Left ventricle myocardium inferior (tissue), 1 donor: ENCODE results near the gene DENND4A. TPM values are rescaled to one million over a fixed set of nuclear protein-coding genes. Genes with fewer than 3 reads are reported as not detected.
A peak's percentile ranks its signal among the peaks of the same experiment; 100 is the strongest.
"Not testable (repeated sequence)": the region's sequence is repeated elsewhere in the genome, so short reads cannot be mapped to it uniquely, and the experiment has no call there.

Source experiments
- DNase-seq: peaks from one replicate; pipeline ENCODE4 v3.0.0-alpha.2; 2020
- H3K27ac ChIP-seq: fragments of 200-600 bp; replicated peaks from 2 replicates; pipeline ENCODE4 v1.8.0; 2021
- H3K27me3 ChIP-seq: fragments of 200-600 bp; 2 replicates; pipeline ENCODE4 v1.8.0; 2021; ENCODE audit warnings: low read depth
- H3K36me3 ChIP-seq: fragments of 200-600 bp; 2 replicates; pipeline ENCODE4 v1.8.0; 2021
- H3K4me1 ChIP-seq: fragments of 200-600 bp; 2 replicates; pipeline ENCODE4 v1.8.0; 2021
- H3K4me3 ChIP-seq: fragments of 200-600 bp; 2 replicates; pipeline ENCODE4 v1.8.0; 2021; ENCODE audit warnings: mild to moderate bottlenecking, moderate library complexity
- H3K9me3 ChIP-seq: fragments of 200-600 bp; replicated peaks from 2 replicates; pipeline ENCODE4 v1.8.0; 2021
- CTCF ChIP-seq: fragments of 200-600 bp; IDR thresholded peaks from 2 replicates; pipeline ENCODE4 v1.8.0; 2021; ENCODE audit warnings: antibody characterized with exemption, mild to moderate bottlenecking, borderline replicate concordance
- intact Hi-C: fragments of 100-400 bp; cut with micrococcal nuclease; formaldehyde crosslinking; loops from one replicate; pipeline ENCODE4 v1.11.0; 2022
- total RNA-seq: library from RNA; stranded (reverse); fragmentation: NEBNext Ultra II Directional; extraction: Animal tissue kit (Norgen Biotek cat#: 25700); gene quantifications from one replicate; pipeline ENCODE4 v1.2.1, GENCODE V29; 2021
- donor health status: DM: no; HTN: yes; CAD: no; lungs with severe emphysema.

DENND4A gene
- total RNA-seq, 1 donor from 2014 or later: 13.5 TPM

GRCh38 chr15:65620833-65621232, 171.3 kb downstream of the DENND4A start:
- Histone ChIP-seq H3K27ac (no peak overlapping the region), H3K4me3 (no peak overlapping the region), H3K9me3 (no peaks in the 10 kb centered on the region), H3K4me1 (no peaks in the 10 kb centered on the region), H3K27me3 (no peaks in the 10 kb centered on the region), H3K36me3 (peaks cover 16% of the 10 kb centered on the region)
- TF ChIP-seq CTCF: no peak
- intact Hi-C loops: no loop called here
- DNase-seq: no peak

- H3K36me3 ChIP-seq: peaks cover 7% of the 10 kb centered on the region
- TF ChIP-seq CTCF: no peak
- DNase-seq: no peak
- H3K27me3 ChIP-seq: no peaks in the 10 kb centered on the region
- H3K4me3 ChIP-seq: no peak overlapping the region
- no peaks in the 10 kb centered on the region for H3K9me3 ChIP-seq
- intact Hi-C loops: no loop called here
- H3K27ac ChIP-seq: no peak overlapping the region
- H3K4me1 ChIP-seq: no peaks in the 10 kb centered on the region
Observed at GRCh38 chr15:65619626-65620290, 172.3 kb downstream of the DENND4A start.

- no peak for TF ChIP-seq CTCF
- Histone ChIP-seq H3K27ac (no peak overlapping the region), H3K36me3 (no peaks in the 10 kb centered on the region), H3K4me3 (no peak overlapping the region), H3K9me3 (no peaks in the 10 kb centered on the region), H3K4me1 (no peaks in the 10 kb centered on the region), H3K27me3 (no peaks in the 10 kb centered on the region)
- DNase-seq: no peak
- intact Hi-C loops: no loop called here
Observed at GRCh38 chr15:65618560-65619109, 173.5 kb downstream of the DENND4A start.

DNA sequence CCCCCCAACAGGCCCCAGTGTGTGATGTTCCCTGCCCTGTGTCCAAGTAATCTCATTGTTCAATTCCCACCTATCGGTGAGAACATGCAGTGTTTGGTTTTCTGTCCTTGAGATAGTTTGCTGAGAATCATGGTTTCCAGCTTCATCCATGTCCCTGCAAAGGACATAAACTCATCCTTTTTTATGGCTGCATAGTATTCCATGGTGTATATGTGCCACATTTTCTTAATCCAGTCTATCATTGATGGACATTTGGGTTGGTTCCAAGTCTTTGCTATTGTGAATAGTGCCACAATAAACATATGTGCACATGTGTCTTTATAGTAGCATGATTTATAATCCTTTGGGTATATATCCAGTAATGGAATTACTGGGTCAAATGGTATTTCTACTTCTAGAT, 176.2 kb downstream of the DENND4A start:
- H3K4me3 ChIP-seq, H3K27me3 ChIP-seq, H3K36me3 ChIP-seq, H3K9me3 ChIP-seq, H3K27ac ChIP-seq, intact Hi-C loops, DNase-seq: not testable (repeated sequence)
- peaks cover 15% of the 10 kb centered on the region for H3K4me1 ChIP-seq

DNA sequence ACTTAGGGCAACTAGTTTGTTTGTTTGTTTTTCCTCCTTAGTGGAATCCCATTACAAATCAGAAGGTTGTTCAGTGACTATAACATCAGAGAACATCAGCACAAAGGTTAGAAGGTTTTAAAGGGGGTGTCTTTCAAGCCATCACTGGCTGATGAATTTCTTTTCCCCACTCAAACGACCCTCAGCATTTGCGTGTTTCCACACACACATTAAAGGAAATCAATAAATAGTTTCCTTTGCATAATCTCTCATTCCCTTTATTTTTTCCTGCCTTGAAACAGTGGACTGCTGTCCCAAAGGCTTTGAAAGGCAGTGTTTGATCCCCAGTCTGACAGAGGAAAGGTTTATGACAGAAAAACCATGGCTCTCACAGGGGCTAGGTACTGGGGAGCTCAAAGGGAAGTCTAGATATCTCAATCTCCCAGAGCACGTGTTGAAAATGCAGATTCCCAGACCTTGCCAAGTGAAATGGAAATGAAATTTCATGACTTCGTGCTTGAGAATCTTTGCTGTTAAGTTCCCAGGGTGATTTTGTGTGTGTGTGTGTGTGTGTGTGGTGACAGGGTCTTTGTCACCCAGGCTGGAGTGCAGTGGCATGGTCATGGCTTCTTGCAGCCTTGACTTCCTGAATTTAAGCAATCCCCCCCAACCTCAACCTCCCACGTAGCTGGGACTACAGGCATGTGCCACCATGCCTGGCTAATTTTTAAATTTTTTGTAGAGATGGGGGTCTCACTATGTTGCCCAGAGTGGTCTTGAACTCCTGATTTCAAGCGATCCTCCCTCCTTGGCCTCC, 178.9 kb downstream of the DENND4A start:
- Histone ChIP-seq H3K9me3 (no peaks in the 10 kb centered on the region), H3K27me3 (no peaks in the 10 kb centered on the region), H3K4me3 (no peak overlapping the region), H3K27ac (no peak overlapping the region), H3K4me1 (peaks cover 33% of the 10 kb centered on the region), H3K36me3 (no peaks in the 10 kb centered on the region)
- intact Hi-C loops: no loop called here
- no peak for DNase-seq
- TF ChIP-seq CTCF: no peak

GRCh38 chr15:65612616-65612946, 179.5 kb downstream of the DENND4A start:
- DNase-seq: no peak
- H3K27me3 ChIP-seq: no peaks in the 10 kb centered on the region
- H3K36me3 ChIP-seq: no peaks in the 10 kb centered on the region
- intact Hi-C loops: no loop called here
- no peaks in the 10 kb centered on the region for H3K9me3 ChIP-seq
- H3K4me1 ChIP-seq: peaks cover 33% of the 10 kb centered on the region
- no peak for TF ChIP-seq CTCF
- H3K27ac ChIP-seq: peak overlapping the region; percentile 98
- H3K4me3 ChIP-seq: no peak overlapping the region
